Skin of body (tissue), 2 donors: ENCODE results near the gene KRTAP5-6. TPM values are rescaled to one million over a fixed set of nuclear protein-coding genes. Genes with fewer than 3 reads are reported as not detected.

Source experiments
- DNase-seq: peaks from one replicate; lab custom pipeline; 2025; lab: John Stamatoyannopoulos, UW
- total RNA-seq: library from RNA; depleted of rRNA; stranded (reverse); fragments of >200 nt; gene quantifications from one replicate; pipeline ENCODE4 v1.2.3, GENCODE V29; 2014

KRTAP5-6 gene
- total RNA-seq, 1 donor from 2014 or later: not detected

DNA sequence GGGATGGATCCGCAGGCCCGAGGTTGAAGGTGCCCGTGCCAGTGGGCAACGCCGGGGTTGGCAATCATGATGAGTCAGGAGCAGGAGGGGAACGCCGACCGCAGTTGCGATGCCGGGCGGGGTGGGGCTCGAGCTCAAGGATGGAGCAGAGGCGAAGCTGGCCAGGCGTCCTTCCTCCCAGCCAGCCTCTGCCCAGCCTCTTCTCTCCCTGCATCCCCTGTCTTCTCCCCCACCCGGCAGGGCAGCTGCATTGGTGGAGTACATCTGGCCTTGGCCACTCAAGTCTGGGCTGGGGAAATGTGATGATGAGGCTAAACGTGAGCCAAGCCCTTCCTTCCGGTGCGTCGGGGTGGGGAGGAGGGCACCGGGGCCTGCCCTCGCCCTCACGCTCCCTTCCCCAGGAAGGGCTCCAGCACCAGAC, 49.5 kb downstream of the KRTAP5-6 start:
- DNase-seq: no peak

DNA sequence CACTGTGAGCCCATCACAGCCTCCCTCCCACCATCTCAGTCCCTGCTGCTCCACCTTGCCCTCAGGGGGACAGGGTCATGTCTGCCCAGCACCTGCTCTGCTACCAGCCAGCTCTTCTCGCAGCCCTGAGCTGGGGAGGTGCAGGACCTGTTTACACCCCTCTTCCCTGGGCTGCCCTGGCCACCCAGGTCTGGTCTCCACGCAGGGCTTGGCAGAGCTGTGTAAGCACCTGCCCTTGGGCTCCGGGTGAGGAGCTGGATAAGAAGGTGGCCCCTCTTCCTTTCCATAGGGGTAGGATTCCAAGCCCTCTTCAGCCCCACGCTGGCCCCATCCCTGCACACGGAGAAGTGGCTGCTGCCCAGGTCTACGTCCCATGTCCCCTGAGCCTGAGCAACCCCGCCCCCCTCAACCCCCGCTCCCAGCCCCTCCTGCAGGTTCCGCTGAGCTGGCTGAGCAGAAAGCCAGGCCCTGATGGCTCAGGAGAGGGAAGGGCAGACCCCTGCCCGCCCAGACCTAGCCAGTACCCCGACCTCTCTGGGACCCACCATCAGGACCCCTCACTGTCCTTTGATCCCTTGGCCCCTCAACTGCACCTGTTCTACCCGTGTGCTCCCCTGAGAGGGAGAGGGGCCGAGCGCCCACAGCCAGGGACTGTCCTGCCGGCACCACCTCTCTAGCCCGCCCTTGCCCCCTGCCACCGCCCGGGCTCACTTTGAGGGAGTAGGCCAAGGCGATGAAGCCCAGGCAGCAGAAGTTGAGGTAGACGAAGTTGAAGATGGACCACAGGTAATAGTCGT, 50.2 kb downstream of the KRTAP5-6 start:
- DNase-seq: no peak

Other genes starting within 250 kb of the KRTAP5-6 start
- 28.1 TPM for gene MOB2, start 210.4 kb upstream of the KRTAP5-6 start, total RNA-seq
- gene DUSP8, start 124.9 kb upstream of the KRTAP5-6 start, total RNA-seq: 1.8 TPM
- gene KRTAP5-1, start 111.9 kb upstream of the KRTAP5-6 start, total RNA-seq: 0.30 TPM
- 3.1 TPM for gene KRTAP5-2, start 98.9 kb upstream of the KRTAP5-6 start, total RNA-seq
- 1.3 TPM for gene KRTAP5-3, start 88.7 kb upstream of the KRTAP5-6 start, total RNA-seq
- gene KRTAP5-4, start 75.1 kb upstream of the KRTAP5-6 start, total RNA-seq: 0.79 TPM
- gene KRTAP5-5, start 67.4 kb upstream of the KRTAP5-6 start, total RNA-seq: 1.5 TPM
- 0.99 TPM for gene IFITM10, start 53.4 kb downstream of the KRTAP5-6 start, total RNA-seq
- 118 TPM for gene CTSD, start 66.7 kb downstream of the KRTAP5-6 start, total RNA-seq
- 6.7 TPM for gene SYT8, start 137.8 kb downstream of the KRTAP5-6 start, total RNA-seq
- 322 TPM for gene TNNI2, start 141.8 kb downstream of the KRTAP5-6 start, total RNA-seq
- gene LSP1, start 155.9 kb downstream of the KRTAP5-6 start, total RNA-seq: 18.5 TPM
- gene PRR33, start 194.7 kb downstream of the KRTAP5-6 start, total RNA-seq: 0.20 TPM
- gene TNNT3, start 222.5 kb downstream of the KRTAP5-6 start, total RNA-seq: 428 TPM